GM19438 (cell line): Measurements from ENCODE around the gene DPP6.
"Not testable (repeated sequence)": the region's sequence is repeated elsewhere in the genome, so short reads cannot be mapped to it uniquely, and the experiment has no call there.

ENCODE experiments used
- ATAC-seq: cut with Tn5 transposase; IDR thresholded peaks from one replicate; pipeline ENCODE4 v1.9.1; 2021; ENCODE audit warnings: low read depth; ENCODE audit not compliant: unreplicated experiment

The DPP6 gene

DNA sequence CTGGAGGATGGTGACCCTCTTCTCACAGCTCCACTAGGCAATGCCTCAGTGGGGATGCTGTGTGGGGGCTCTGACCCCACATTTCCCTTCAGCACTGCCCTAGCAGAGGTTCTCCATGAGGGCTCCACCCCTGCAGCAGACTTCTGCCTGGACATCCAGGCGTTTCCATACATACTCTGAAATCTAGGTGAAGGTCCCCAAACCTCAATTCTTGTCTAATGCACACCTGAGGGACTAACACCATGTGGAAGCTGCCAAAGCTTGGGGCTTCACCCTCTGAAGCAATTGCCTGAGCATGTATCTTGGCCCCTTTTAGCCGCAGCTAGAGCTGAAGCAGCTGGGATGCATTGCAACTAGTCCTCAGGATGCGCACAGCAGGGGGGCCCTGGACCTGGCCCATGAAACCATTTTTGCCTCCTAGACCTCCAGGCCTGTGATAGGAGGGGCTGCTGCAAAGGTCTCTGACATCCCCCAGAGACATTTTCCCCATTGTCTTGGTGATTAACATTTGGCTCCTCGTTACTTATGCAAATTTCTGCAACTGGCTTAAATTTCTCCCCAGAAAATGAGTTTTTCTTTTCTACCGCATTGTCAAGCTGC, 882.3 kb downstream of the DPP6 start:
- not testable (repeated sequence) for ATAC-seq

GRCh38 chr7:154937837-154938236, 885.6 kb downstream of the DPP6 start:
- no peak for ATAC-seq

DNA sequence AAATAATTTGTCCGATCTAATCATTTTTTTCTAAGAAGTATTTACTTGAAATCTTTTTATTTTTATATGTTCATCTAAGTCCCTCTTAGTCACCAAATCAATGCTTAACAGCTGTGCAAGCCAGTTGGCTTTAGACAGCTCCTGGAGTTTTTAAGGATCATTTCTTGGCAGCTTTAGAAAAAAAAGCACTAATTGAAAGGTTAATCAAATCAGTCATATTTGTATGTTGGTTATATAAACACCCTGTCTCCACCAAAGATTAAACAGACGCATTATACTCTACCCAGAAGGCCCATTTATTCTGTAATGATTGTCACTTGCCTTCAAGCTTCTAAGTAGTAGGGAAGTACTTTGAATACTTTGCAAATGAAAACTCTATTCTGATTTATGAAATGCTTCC, 890.5 kb downstream of the DPP6 start:
- ATAC-seq, result no peak
